SH-SY5Y (cell line): ENCODE measurements around the gene KRTCAP2.

Experiments used
- GATA2 ChIP-seq: IDR thresholded peaks from 2 replicates; pipeline ENCODE4 v1.6.1; 2011; ENCODE audit warnings: mild to moderate bottlenecking, low read depth, low read length
- GATA3 ChIP-seq: IDR thresholded peaks from 2 replicates; pipeline ENCODE4 v1.6.1; 2011; ENCODE audit warnings: low read depth, mild to moderate bottlenecking, low read length, moderate library complexity

The KRTCAP2 gene

DNA sequence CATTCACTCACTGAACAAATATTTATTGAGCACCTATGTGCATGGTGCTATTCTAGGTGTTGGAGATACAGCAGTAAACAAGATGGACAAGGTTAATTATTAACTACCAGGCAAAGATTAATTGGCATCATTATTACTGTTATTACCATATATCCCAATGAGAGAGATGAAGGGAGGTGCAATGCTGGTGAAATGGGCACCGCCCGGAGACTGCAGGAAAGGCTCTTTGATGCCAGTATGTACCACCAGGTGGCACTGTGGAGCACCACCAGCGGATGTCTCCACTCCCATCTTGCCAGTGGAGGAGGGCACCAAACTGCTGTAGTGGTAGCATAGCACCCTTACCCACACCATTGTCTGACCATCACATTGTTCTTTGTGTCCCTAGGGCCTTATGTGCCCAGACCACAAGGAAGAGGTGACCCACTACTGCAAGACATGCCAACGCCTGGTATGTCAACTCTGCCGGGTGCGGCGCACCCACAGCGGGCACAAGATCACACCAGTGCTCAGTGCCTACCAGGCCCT lies 3.5 kb upstream of the KRTCAP2 start:
- TF ChIP-seq GATA3 (no peak), GATA2 (no peak)

DNA sequence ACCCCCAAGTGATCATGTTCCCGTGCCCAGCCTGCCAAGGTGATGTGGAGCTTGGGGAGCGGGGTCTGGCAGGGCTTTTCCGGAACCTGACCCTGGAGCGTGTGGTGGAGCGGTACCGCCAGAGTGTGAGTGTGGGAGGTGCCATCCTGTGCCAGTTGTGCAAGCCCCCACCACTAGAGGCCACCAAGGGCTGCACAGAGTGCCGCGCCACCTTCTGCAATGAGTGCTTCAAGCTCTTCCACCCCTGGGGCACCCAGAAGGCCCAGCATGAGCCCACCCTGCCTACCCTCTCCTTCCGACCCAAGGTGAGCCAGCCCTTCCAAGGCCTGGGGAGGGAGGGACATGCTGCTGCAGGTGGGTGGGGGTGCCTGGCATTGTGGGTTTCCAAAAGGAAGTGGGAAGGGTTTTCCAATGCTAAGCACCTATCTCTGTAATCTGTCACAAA lies 2.8 kb upstream of the KRTCAP2 start:
- no peak for TF ChIP-seq GATA3
- TF ChIP-seq GATA2: no peak

DNA sequence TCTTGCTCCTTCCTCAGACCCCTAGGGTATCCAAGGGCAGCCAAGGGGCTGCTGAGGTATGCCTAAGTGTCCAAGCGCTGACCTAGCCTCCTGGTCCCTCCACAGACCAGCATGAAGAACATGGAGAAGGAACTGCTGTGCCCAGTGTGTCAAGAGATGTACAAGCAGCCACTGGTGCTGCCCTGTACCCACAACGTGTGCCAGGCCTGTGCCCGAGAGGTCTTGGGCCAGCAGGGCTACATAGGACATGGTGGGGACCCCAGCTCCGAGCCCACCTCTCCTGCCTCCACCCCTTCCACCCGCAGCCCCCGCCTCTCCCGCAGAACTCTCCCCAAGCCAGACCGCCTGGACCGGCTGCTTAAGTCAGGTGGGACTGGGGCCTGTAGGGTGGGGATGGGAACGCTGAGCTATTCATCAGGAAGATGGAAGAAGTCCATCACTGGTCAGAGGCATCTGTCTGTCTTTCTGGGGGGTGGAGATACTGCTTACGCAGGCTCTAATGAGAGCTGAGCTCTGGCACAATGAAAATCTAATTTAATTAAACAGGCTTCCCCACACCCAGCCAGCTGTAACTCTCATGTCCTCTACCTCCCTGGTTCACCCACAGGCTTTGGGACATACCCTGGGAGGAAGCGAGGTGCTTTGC lies 2.3 kb upstream of the KRTCAP2 start:
- no peak for TF ChIP-seq GATA2
- TF ChIP-seq GATA3: no peak

DNA sequence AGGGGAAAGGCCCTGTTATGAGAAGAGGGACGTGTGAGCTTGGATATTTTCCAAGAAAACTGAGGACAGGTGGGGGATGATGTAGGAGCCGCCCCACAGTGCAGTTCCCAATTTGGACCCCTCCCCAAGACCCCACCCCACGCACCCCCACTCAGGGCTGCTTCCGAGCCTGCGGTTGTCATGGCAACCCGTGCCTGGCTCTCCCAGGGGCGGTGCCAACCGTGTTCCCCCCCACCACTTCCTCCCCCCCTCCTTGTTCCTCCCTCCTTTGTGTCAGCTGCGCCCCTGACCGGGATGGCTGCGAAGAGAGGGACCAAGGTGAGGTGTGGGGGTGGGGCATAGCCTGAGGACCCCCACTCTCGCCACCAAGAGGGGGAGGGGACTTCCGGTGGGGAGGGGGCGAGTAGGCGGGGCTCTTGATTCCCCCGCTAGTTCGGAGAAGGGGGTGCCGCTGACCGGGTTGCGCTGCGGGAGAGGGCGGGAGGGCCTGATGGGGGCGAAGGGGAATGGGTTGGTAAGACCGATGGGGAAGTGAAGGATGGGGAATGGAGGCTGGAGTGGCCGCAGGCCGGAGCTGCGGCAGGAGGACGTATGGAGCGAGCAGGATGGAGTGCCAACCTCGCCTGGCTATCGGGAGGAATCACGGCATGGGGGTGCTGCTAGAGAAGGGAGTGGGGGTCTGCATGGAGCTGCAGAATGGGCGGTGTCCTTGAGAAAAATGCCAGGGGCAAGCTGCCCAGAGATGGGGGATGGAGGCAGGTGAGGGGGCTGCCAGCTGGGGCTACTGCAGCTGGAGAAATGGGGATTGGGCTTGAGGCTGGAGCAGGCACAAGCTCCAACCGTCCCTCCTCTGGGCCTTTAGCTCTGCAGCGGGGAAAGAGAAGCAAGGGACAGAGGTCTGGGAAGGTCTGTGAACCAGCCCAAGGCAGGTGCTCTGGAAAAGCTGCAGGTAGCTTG lies 1.5 kb upstream of the KRTCAP2 start:
- no peak for TF ChIP-seq GATA2
- no peak for TF ChIP-seq GATA3

DNA sequence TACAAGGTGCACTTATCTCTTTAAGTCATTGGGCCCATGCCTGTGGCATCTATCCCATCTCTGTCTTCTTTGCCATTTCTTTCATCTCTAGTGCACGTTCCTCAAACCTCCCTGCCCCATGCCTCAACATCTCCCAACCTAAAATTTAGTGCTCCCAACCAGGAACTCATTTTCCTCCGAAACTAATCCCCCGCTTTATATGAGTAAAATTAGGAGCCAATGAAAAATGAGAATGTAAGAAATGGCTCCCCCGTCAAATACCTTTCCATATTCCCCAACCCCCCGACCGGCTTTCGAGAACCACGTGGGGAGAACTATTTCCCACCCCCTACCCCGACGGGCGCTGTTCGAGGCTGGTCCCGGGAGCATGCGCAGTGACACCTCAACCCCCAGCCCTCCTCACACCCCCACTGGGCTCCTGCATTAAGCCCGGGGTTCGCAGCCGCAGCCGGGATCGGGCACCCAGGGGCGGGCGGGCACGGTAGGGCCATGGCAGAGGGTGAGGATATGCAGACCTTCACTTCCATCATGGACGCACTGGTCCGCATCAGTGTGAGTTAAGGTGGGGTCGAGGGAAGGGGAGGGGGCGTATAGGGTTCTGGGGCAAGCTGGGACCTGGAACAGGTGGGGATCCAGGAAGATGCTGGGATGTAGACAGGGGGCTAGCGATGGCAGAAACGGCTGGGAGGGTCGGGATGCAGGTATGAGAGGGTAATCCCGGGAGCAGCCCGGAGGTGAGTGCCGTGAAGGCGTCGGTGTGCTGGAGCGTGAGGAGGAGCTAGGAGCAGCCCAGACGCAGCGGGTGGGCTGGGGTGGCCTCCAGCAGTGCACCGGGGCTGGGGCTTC lies 597 bp upstream of the KRTCAP2 start, which contains the start of gene TRIM46:
Gene TRIM46, plus strand, starts transcription at position 372 of the 846 bp plus-strand sequence. Its CDS starts 118 bp downstream, at position 490.
- TF ChIP-seq GATA2 (no peak), GATA3 (no peak)

DNA sequence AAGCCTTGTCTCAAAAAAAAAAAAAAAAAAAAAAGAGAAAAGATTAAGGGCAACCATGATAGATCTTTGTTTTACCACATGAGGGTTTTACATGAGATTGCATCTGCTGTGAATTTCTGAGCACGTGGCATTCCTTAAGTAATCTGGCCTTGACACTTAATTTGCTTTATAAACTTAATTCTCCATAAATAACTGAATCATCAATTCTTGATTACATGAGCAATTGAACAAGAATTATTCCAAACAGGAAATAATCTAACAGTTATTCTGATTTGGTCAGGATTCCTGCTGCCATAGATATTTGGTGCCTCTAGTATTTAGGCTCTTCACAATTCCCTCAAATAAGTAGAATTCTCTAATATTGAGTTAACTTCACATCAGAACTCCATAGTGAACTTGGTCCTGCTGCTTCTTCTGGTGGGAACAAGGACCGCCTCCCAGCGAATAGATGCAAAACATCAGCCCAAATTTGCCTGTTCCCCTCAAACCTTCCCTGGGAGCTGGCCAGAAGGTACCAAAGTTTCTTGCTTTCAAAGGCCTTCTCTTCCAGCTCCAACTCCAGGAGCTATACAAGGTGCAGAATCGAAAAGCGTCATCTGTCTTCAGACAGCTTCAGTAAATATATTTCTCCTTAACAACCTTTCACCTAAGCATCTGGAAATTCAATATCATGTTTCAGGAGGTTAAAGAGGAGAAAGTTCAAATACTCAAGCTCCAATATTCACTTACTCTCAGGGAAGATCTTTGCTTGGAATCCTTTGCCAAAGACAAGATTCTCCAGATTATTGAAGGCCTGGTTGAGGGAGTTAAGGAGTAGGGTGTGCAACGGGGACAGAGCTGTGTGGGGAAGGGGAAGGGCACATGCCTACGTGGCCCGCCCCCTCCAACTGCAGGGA lies 1.0 kb downstream of the KRTCAP2 start:
- no peak for TF ChIP-seq GATA2
- no peak for TF ChIP-seq GATA3

DNA sequence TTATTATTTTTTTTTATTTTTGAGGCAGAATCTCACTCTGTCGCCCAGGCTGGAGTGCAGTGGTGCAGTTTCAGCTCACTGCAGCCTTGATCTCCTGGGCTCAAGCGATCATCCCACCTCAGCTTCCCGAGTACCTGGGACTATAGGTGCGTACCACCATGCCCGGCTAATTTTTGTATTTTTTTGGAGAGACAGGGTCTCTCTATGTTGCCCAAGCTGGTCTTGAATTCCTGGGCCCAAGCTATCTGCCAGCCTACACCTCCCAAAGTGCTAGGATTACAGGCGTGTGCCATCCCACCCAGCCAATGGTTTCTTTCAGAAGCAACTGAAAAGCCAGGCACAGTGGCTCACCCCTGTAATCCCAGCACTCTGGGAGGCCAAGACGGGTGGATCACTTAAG lies 2.3 kb downstream of the KRTCAP2 start:
- no peak for TF ChIP-seq GATA3
- TF ChIP-seq GATA2: no peak

DNA sequence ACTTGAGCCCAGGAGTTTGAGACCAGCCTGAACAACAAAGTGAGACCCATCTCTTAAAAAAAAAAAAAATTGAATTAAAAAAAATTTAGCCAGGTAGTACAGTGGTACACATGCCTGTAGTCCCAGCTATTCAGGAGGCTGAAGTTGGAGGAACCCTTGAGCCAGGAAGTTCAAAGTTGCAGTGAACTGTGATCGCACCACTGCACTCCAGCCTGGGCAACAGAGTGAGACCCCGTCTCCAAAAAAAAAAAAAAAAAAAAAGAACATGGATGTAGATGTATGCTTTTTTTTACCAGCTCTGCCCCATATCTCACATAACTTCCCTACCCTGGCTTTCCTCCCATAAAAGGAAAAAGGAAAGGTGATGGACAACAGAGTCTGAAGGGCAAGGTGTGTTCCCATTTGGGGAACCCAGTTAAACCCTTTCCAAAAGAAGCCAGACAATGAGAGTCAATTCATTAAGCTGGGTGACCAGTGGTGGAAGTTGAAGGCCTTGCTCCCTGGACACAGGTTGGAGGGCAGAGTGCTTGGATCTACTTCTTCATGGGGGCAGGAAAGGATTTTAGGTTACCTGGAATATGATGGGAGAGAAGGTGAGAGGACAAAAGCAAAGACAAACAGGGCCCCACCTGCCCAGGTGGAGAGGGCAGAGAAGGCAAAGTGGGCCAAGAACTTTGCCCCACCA lies 2.9 kb downstream of the KRTCAP2 start:
- TF ChIP-seq GATA2 (no peak), GATA3 (no peak)

DNA sequence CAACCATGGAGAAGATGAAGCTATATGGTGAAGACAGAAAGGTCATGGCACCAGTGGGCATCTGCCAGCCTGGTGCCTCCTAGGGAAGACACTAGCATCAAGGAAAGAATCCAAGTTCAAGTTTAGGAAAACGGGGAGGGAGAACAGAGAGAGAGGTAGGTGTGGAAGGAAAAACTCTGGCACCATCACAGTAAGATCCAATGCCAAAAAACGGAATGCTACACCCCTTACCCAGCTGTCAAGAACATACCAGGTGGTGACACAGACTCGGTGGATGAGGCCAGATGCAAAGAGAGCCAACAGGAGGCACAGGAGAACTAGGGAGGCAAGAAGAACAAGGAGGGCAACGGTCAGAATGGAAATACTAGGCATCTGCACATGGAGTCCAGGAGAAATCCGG lies 3.6 kb downstream of the KRTCAP2 start:
- no peak for TF ChIP-seq GATA2
- no peak for TF ChIP-seq GATA3

DNA sequence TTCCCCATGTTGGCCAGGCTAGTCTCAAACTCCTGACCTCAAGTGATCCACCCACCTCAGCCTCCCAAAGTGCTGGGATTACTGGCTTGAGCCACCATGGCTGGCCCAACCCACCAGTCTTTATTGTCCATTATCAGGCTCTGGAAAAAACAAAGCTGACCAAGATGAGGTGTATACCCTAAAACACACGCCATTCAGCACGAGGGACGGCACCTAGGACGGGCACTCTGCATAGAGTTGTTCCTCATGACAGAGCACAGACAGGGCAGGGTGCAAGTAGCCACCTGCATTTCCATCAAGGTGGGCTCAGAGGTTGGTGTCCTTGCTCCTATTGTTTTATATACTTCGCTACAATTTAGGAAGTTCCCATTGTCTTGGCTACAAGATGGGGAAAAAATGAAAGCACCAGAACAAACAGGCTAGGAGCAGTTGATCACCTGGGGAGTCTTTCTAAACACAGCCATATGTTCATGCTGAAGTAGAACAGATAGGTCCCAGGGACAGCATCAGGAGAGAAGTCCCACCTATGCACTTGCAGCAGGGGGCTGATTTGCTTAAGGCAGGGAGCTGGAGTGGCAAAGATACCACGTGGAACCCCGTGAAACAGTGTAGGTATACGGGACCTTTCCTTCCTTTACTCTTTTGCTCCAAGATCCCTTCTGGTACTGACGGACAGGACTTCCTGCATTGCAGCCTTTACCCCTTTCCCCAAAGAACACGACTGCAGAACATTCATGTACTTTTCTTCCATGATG lies 4.5 kb downstream of the KRTCAP2 start:
- no peak for TF ChIP-seq GATA2
- TF ChIP-seq GATA3: no peak

DNA sequence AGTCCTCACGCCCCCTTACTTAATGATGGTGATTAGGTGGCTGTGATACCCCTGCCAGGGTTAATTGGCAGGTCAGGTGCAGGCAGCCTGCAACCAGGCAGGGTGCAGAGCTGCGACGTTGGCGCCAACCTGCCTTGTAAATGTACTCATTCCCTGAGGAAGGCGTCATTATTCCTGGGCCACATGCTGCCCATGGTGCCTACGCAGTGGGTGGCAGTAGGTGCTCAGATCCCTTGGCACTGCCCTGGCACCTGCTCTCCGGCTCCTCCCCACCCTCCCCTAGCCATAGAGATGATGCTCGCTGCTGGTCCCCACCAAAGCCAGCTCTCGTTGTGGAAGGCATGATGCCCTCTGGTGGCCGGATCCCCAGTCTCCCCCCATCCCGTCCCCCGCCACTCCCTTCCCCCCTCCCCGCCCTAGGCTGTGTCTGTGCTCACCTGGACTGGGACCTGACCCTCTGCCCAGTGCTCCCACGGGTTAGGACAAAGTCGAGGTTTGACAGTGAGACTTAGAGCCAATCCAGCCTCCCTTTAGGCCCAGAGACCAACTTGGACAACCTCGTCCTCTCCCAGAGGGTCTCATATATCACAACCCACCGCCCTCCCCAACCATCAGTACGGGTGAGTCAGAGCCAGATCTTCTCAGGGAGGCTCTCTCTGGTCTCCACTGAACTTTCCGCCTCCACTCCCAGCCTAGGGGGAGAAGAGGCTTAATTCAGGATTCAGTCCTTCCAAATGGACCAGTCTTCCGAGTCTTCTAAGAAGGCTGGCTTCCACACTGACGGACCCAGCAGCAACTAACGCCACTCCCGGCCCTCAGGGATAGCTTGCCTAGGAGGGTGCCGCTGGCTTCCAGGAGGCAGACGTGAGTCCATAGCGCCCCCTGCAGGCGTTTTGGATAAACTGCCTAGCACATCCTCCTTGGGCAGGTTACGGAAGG lies 5.7 kb downstream of the KRTCAP2 start:
- TF ChIP-seq GATA3 (no peak), GATA2 (no peak)
